Dermis lymphatic vessel endothelial cell (primary cell): ENCODE measurements around the gene OR56B4. TPM values are rescaled to one million over a fixed set of nuclear protein-coding genes. Genes with fewer than 3 reads are reported as not detected.

ENCODE experiments used
- total RNA-seq: library from RNA; depleted of rRNA; stranded (reverse); fragments of >200 nt; gene quantifications from 2 replicates; pipeline ENCODE4 v1.2.1, GENCODE V29; 2014

Gene OR56B4
- not detected in 2 replicates for total RNA-seq

GRCh38 chr11:6107384-6107783 lies at the start of gene OR56B4:
OR56B4 (plus strand) TSS chr11:6107684; CDS start chr11:6107779, 95 bp downstream.

Other genes starting within 250 kb of the OR56B4 start
- not detected in 2 replicates for gene OR52E8, start 250.0 kb upstream of the OR56B4 start, total RNA-seq
- gene OR52E4, start 227.1 kb upstream of the OR56B4 start, total RNA-seq, result not detected in 2 replicates
- not detected in 2 replicates for gene OR52E5, start 214.5 kb upstream of the OR56B4 start, total RNA-seq
- not detected in 2 replicates for gene OR56A3, start 165.4 kb upstream of the OR56B4 start, total RNA-seq
- not detected in 2 replicates for gene OR56A5, start 139.2 kb upstream of the OR56B4 start, total RNA-seq
- not detected in 2 replicates for gene OR52L1, start 120.7 kb upstream of the OR56B4 start, total RNA-seq
- not detected in 2 replicates for gene OR56A4, start 100.7 kb upstream of the OR56B4 start, total RNA-seq
- gene OR56A1, start 76.9 kb upstream of the OR56B4 start, total RNA-seq, result not detected in 2 replicates
- gene OR52B2, start 62.6 kb downstream of the OR56B4 start, total RNA-seq, result not detected in 2 replicates
- not detected in 2 replicates for gene OR52W1, start 91.5 kb downstream of the OR56B4 start, total RNA-seq
- not detected in 2 replicates for gene C11orf42, start 97.9 kb downstream of the OR56B4 start, total RNA-seq
- 8.3 and 9.6 TPM in 2 replicates for gene FHIP1B, start 127.0 kb downstream of the OR56B4 start, total RNA-seq
- under 0.01 TPM in 1 of 2 replicates, not detected in the other for gene CNGA4, start 131.4 kb downstream of the OR56B4 start, total RNA-seq
- gene CCKBR, start 152.2 kb downstream of the OR56B4 start, total RNA-seq, result not detected in 2 replicates
- 78.0 and 95.1 TPM in 2 replicates for gene CAVIN3, start 212.8 kb downstream of the OR56B4 start, total RNA-seq